ENCODE measurements around the gene FBN1.

The FBN1 gene

GRCh38 chr15:48440084-48440483, 205.4 kb downstream of the FBN1 start:
- in situ Hi-C loops (cut with HindIII; ENCODE audit: low sequenced_read_pairs) = no loop called here

DNA sequence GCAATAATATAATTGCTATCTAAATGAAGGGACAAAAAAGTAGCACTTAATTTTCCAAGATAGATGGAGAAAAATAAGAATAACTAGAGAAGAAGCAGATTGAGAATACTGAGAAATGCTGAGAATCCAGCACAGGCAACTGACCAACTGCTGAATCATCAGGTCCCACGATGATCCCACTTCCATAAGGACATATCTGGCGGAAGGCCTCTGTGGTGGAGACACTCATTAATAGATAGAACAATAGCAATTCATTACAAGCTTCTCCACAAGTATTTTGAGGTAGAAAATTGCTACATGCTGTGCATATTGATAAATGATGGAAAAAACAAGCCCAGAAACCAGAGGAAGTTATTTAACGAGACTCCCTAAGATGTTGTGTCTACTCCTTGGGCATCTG, 208.3 kb downstream of the FBN1 start:
- in situ Hi-C loops (cut with HindIII; ENCODE audit: low sequenced_read_pairs) = no loop called here

DNA sequence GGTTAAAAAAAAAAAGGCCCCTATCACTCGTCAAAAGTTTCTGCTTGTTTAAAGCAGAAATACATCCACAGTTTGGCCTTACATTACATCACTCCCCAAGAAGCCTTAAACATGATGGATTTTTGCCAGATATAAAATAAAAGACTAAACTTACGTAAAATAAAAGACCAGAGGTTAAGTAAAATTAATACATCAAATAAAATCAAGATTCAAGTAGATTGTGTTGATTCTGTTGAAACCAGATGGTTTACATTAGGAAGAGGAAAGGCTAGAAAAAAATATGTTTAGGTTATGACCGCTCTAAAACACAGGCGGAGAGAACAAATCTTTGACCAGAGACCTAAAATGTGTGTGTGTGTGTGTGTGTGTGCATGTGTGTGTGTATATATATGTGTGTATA, 210.2 kb downstream of the FBN1 start:
- in situ Hi-C loops (cut with HindIII; ENCODE audit: low sequenced_read_pairs) = no loop called here

DNA sequence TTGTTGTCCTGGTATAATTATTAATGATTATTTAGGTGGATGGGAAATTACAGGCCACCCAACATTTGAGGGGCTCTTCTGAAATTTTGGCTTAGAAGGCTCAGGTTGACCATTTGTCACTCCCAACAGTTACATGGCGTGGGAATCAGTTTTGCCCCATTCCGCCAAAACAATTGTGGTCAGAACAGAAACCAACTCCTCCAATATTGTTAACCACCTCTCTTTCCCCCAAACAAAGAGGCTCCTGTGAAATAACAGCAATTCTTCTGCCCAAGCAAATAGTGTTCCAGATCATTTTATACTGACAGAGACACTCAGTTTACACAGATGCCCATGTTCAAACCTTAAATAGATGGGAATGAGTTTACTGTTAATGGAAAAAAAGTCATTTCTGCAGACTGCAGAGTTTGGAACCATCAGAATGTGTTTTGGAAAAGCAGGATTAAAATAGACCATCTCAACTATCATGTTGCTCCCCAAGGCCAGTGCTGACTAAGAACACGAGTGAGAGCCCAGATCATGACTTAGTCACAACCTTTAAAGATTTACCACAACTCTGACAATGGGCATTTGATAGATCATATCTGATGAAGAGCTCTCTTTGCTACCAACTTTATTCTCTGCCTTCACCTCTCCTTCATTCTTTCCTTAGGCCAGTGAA, 212.2 kb downstream of the FBN1 start:
- in situ Hi-C loops (cut with HindIII; ENCODE audit: low sequenced_read_pairs) = no loop called here

DNA sequence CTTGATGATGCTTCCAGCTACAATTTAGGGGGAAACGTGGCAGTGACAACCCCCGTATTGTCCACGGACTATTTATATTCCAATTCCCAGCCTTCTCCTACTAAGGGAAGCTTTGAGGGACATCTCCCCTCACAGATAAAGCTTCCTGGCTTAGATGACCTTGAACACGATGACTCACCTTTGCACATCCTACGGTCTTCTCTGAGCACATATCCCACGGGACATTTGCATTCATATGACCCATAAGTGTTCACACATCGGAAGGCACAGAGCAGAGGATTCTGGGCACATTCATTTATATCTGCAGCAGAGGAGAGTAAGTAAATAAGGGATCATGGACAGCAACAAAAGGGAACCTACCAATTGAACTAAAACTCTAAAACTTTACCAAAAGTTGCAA, 212.8 kb downstream of the FBN1 start:
- in situ Hi-C loops (cut with HindIII; ENCODE audit: low sequenced_read_pairs) = no loop called here

- in situ Hi-C loops (cut with HindIII; ENCODE audit: low sequenced_read_pairs) = no loop called here
Measured at GRCh38 chr15:48427960-48428547, 217.5 kb downstream of the FBN1 start.

DNA sequence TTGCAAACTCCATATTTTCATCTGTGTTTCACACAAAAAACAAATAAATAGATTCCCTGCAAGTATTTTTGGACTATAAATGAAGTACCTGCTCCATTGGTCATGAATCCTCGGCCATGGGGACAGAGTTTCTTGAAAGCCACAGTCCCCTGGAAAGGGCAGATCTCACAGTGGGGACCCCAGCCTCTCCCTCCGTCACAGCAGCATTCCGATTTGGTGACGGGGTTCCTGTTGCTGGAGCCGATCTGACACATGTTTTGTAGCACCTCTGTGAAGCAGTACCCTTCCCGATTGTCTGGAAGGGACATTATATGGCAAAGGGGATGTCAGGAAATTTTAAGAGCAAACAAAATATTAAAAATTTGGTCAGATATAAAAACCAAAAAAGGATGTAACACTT, 218.0 kb downstream of the FBN1 start:
- in situ Hi-C loops (cut with HindIII; ENCODE audit: low sequenced_read_pairs) = no loop called here

GRCh38 chr15:48426941-48427340, 218.6 kb downstream of the FBN1 start:
- in situ Hi-C loops (cut with HindIII; ENCODE audit: low sequenced_read_pairs) = no loop called here

- in situ Hi-C loops (cut with HindIII; ENCODE audit: low sequenced_read_pairs) = no loop called here
Measured at GRCh38 chr15:48426044-48426443, 219.5 kb downstream of the FBN1 start.

GRCh38 chr15:48425051-48425450, 220.5 kb downstream of the FBN1 start:
- in situ Hi-C loops (cut with HindIII; ENCODE audit: low sequenced_read_pairs) = no loop called here

DNA sequence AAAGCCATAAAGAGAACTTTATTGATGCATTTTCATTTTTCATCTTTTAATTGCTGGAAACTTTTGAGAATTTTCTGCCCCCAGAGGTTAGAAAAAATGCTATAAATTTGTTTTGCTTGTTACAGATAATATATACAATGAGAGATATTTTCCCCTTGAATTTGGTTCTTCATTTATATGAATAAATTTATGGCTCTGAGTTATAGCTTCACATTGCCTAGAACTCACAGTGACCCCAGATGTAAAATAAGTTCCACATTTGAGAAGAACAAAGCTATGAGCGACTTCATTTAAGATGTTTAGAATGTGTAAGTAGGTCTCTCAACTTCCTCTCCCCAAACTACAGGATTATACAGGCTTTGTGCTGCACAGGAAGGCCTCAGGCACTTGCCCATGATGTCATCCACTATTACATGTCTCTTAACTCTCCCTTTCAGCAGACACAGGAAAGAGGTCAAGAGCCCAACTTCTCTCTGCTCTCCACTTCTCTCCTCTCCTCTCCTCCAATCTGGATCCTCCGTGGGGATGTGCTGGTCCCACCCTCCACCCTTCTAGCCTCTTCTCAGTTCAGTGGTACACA, 221.5 kb downstream of the FBN1 start:
- in situ Hi-C loops (cut with HindIII; ENCODE audit: low sequenced_read_pairs) = no loop called here

DNA sequence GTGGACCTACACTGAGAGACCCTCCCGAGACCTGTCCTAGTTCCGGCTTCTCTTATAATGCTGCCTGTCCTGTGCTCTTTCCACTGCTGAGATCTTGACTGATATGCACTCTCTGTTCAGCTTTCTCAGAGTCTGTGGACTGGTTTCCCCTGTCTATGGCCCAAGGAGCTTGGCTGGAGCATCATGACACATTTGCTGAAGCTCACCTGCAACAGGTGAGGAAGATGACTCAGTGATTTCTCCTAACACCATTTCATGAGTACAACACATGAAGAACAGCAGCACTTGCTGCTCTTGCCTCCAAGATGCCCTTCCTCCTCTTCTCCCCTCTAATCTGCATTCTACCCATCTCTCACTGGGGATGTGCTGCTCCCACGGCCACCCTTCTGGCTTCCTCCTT, 222.2 kb downstream of the FBN1 start:
- in situ Hi-C loops (cut with HindIII; ENCODE audit: low sequenced_read_pairs) = no loop called here

- in situ Hi-C loops (cut with HindIII; ENCODE audit: low sequenced_read_pairs) = no loop called here
Measured at GRCh38 chr15:48422401-48422800, 223.1 kb downstream of the FBN1 start.

- in situ Hi-C loops (cut with HindIII; ENCODE audit: low sequenced_read_pairs) = no loop called here
Measured at GRCh38 chr15:48421362-48421761, 224.1 kb downstream of the FBN1 start.

DNA sequence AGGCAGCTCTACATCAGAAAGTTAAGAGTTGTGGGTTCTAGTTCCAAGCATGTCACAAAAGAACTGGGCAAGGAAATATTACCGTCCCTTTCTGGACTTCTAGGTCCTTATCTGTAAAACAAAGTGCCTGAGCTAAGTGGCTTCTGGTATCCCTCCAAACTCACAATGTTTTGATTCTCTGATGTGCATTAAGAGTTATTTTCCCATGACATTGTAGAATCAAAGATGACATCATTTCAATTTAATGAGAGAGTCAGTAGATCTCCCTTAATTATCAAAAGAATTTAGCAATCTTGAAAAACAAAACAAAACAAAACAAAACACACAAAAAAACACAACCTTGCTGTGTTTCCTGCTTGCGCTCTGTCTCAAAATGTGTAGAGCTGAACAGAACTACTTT, 225.6 kb downstream of the FBN1 start:
- in situ Hi-C loops (cut with HindIII; ENCODE audit: low sequenced_read_pairs) = no loop called here

DNA sequence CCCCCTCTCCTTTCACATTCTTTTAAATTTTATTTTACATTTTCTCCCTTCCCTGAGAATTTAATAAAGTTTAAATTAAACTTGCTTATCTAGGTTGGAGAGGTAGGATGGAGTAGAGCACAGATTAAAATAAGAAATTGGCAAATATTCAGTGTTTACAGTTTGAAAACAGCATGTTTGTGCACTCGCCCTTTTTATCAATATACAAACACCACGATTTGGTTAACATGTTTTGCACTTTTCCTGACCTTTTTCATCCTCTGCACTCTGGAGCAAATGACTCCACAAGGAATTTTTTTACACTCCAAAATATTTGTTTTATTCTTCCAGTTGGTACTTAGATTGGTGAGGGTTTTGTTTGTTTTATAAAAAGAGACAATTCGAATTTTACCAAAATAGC, 227.2 kb downstream of the FBN1 start:
- in situ Hi-C loops (cut with HindIII; ENCODE audit: low sequenced_read_pairs) = no loop called here

DNA sequence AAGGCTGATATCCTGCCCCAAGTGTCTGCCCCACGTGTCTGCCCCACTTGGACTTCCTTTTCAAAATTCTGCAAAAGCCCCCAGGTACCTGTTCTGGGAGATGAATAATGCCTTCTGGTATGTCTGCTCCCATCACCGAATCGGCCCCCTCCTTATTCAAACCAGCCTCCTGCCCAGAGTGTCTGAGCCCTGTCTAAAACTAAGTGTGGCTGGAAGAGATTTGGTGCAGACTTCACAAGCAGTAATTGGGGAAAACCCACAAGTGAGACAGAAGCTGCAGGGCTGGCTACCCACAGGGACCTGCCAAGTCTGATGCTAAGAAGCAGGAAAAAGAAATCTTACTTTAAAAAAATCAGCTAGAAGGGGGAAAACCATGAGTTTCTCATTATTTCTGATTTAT, 229.2 kb downstream of the FBN1 start:
- in situ Hi-C loops (cut with HindIII; ENCODE audit: low sequenced_read_pairs) = no loop called here

GRCh38 chr15:48415036-48415886, 230.2 kb downstream of the FBN1 start:
- in situ Hi-C loops (cut with HindIII; ENCODE audit: low sequenced_read_pairs) = no loop called here

DNA sequence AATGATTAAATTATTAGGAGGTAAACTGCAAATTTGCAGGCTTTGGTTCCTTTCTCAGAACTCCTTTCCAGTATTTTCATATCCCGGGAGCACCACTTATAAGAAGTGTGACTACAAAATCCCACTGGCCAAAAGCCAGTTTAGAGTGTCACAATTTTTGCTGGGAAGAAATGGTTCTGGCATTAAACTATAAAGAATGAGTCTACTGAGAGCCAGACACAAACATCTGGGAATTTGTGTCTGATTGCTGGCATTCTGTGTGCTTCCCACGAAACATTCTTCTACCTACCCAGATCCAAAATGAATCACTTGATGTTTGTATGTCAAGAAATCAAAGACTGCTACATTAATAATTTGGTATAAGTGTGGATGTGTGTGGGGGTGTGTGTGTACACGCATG, 231.5 kb downstream of the FBN1 start:
- in situ Hi-C loops (cut with HindIII; ENCODE audit: low sequenced_read_pairs) = no loop called here

DNA sequence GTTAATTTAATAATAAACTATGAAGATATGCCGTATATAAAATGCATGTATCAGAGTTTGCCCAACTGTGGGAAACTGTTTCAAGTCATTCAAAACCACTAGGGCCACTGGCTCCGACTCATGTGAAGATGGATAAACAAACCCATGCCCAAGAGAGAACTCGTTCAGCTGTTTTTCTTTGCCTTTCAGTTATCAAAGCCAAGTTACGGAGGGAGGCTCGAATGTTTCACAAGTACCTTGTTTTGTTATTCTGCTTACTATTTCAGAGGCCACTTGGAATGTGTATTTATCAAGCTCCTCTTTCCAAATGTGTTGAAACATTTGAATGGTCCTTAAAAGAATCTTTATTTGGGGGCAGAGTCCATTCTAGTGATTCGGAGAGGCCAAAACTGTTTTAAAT, 232.2 kb downstream of the FBN1 start:
- in situ Hi-C loops (cut with HindIII; ENCODE audit: low sequenced_read_pairs) = no loop called here

- in situ Hi-C loops (cut with HindIII; ENCODE audit: low sequenced_read_pairs) = no loop called here
Measured at GRCh38 chr15:48411971-48412591, 233.4 kb downstream of the FBN1 start.
